DMS114 treated with DMSO at 0.1 percent for 48 hours (cell line): Measurements from ENCODE around the gene ARMCX2.
"Not testable (repeated sequence)": the region's sequence is repeated elsewhere in the genome, so short reads cannot be mapped to it uniquely, and the experiment has no call there.

ENCODE experiments used
- DNase-seq: peaks from one replicate; lab custom pipeline; 2025; ENCODE audit not compliant: unreplicated experiment; lab: John Stamatoyannopoulos, UW

The ARMCX2 gene

GRCh38 chrX:101659601-101660063 lies at the start of gene ARMCX2:
ARMCX2 (minus strand) TSS chrX:101659850; CDS start chrX:101657588, 2,262 bp downstream.
- DNase-seq = peak; percentile 76

GRCh38 chrX:101709384-101709783 lies 49.7 kb upstream of the ARMCX2 start:
- DNase-seq = no peak

- no peak for DNase-seq
These were observed 48.5 kb upstream of the ARMCX2 start for GRCh38 chrX:101708163-101708562.

- no peak for DNase-seq
These were observed 33.8 kb upstream of the ARMCX2 start for GRCh38 chrX:101693476-101693875.

- DNase-seq = no peak
These were observed 32.2 kb upstream of the ARMCX2 start for GRCh38 chrX:101691835-101692234.

GRCh38 chrX:101686574-101686973 lies 26.9 kb upstream of the ARMCX2 start:
- DNase-seq = no peak

- no peak for DNase-seq
These were observed 26.3 kb upstream of the ARMCX2 start for GRCh38 chrX:101685923-101686322.

GRCh38 chrX:101682723-101683122 lies 23.1 kb upstream of the ARMCX2 start:
- no peak for DNase-seq

- no peak for DNase-seq
These were observed 17.4 kb upstream of the ARMCX2 start for GRCh38 chrX:101677028-101677427.

GRCh38 chrX:101676571-101676970 lies 16.9 kb upstream of the ARMCX2 start:
- DNase-seq = no peak

GRCh38 chrX:101668143-101668542 lies 8.5 kb upstream of the ARMCX2 start:
- DNase-seq = no peak

- DNase-seq = peak; percentile 65
These were observed 774 bp downstream of the ARMCX2 start for GRCh38 chrX:101658661-101659491.

GRCh38 chrX:101657495-101657894 lies 2.2 kb downstream of the ARMCX2 start:
- no peak for DNase-seq

GRCh38 chrX:101656817-101657216 lies 2.8 kb downstream of the ARMCX2 start:
- no peak for DNase-seq

GRCh38 chrX:101655534-101655933 lies 4.1 kb downstream of the ARMCX2 start:
- no peak for DNase-seq

- DNase-seq = not testable (repeated sequence)
These were observed 11.9 kb downstream of the ARMCX2 start for GRCh38 chrX:101647716-101648115.

- no peak for DNase-seq
These were observed 17.6 kb downstream of the ARMCX2 start for GRCh38 chrX:101642093-101642492.

GRCh38 chrX:101639583-101639982 lies 20.1 kb downstream of the ARMCX2 start:
- DNase-seq = no peak

- DNase-seq = no peak
These were observed 40.3 kb downstream of the ARMCX2 start for GRCh38 chrX:101619364-101619763.

GRCh38 chrX:101617211-101618191 lies 42.1 kb downstream of the ARMCX2 start, which contains the start of gene ARMCX6:
ARMCX6 (minus strand) TSS chrX:101618000; CDS start chrX:101616620, 1,380 bp downstream.
- DNase-seq = peak; percentile 74

GRCh38 chrX:101605728-101606127 lies 53.9 kb downstream of the ARMCX2 start:
- no peak for DNase-seq
